ENCODE measurements around the gene YBX1. TPM values are rescaled to one million over a fixed set of nuclear protein-coding genes. Genes with fewer than 3 reads are reported as not detected.
"Not testable (repeated sequence)": the region's sequence is repeated elsewhere in the genome, so short reads cannot be mapped to it uniquely, and the experiment has no call there.

Gene YBX1
- total RNA-seq, 1 experiment from 2014 or later: 1,098 TPM

- no peak for TF ChIP-seq ATF6 (CRISPR knock-in tag; IDR thresholded peaks at IDR 0.05)
- TF ChIP-seq FOXJ3 (CRISPR knock-in tag; IDR thresholded peaks at IDR 0.05; ENCODE audit: borderline replicate concordance): no peak
- no peak for TF ChIP-seq MLX (CRISPR knock-in tag; IDR thresholded peaks at IDR 0.05)
- no peak for TF ChIP-seq ATF2 (CRISPR knock-in tag; IDR thresholded peaks at IDR 0.05; ENCODE audit: borderline replicate concordance, low read depth)
Measured at GRCh38 chr1:42703888-42704464, 21.8 kb downstream of the YBX1 start (continued).

- H3K9me3 Mint-ChIP-seq; H3K4me1 Mint-ChIP-seq; H3K27me3 Mint-ChIP-seq (ENCODE audit: low read depth); POLR2A ChIA-PET; H3K27ac Mint-ChIP-seq; ATAC-seq; H3K4me3 Mint-ChIP-seq; DNase-seq (ENCODE audit: low spot score): not testable (repeated sequence)
- CTCF ChIA-PET: interaction anchor here (0.7 kb wide), 1 partner anchor 777 kb away, joined by 5 read pairs; no protein-coding TSS in a partner anchor
- peaks cover 43% of the 10 kb centered on the region for H3K36me3 Mint-ChIP-seq
Measured at GRCh38 chr1:42712808-42713207, 30.6 kb downstream of the YBX1 start.

- Mint-ChIP-seq H3K36me3 (peaks cover 38% of the 10 kb centered on the region), H3K9me3 (no peaks in the 10 kb centered on the region), H3K4me1 (no peaks in the 10 kb centered on the region), H3K27ac (peak overlapping the region; percentile 73), H3K27me3 (ENCODE audit: low read depth) (no peaks in the 10 kb centered on the region), H3K4me3 (no peak overlapping the region)
- ChIA-PET CTCF (no interaction called here), POLR2A (no interaction called here)
- ATAC-seq: no peak
- TF ChIP-seq MXD4 (CRISPR knock-in tag; IDR thresholded peaks at IDR 0.05; ENCODE audit: borderline replicate concordance): no peak
- TF ChIP-seq NR1H2 (CRISPR knock-in tag; IDR thresholded peaks at IDR 0.05): no peak
- TF ChIP-seq ZNF423 (CRISPR knock-in tag; IDR thresholded peaks at IDR 0.05): no peak
- no peak for TF ChIP-seq CDX4 (CRISPR knock-in tag; IDR thresholded peaks at IDR 0.05; ENCODE audit: borderline replicate concordance)
- no peak for TF ChIP-seq OVOL2 (CRISPR knock-in tag; IDR thresholded peaks at IDR 0.05; ENCODE audit: borderline replicate concordance)
- TF ChIP-seq ATF3 (CRISPR knock-in tag; conservative IDR thresholded peaks at IDR 0.05): no peak
- TF ChIP-seq ZNF263 (CRISPR knock-in tag; IDR thresholded peaks at IDR 0.05; ENCODE audit: low read depth): no peak
- no peak for DNase-seq (ENCODE audit: low spot score)
Measured at GRCh38 chr1:42713293-42713692, 31.1 kb downstream of the YBX1 start.

GRCh38 chr1:42714441-42714840 is 32.2 kb downstream of the YBX1 start:
- H3K9me3 Mint-ChIP-seq; H3K27me3 Mint-ChIP-seq (ENCODE audit: low read depth); H3K27ac Mint-ChIP-seq; DNase-seq (ENCODE audit: low spot score); CTCF ChIA-PET; H3K4me1 Mint-ChIP-seq; ATAC-seq; H3K4me3 Mint-ChIP-seq: not testable (repeated sequence)
- H3K36me3 Mint-ChIP-seq: peaks cover 34% of the 10 kb centered on the region
- POLR2A ChIA-PET: interaction anchor here (0.7 kb wide), 1 partner anchor 877 kb away, joined by 4 read pairs; no protein-coding TSS in a partner anchor

- TF ChIP-seq AR (CRISPR knock-in tag; IDR thresholded peaks at IDR 0.05): no peak
- H3K4me1 Mint-ChIP-seq: peaks cover 5% of the 10 kb centered on the region; the same call in 1 of the 2 replicates
- ChIA-PET CTCF (interaction anchor here (1.0 kb wide), 1 partner anchor 15 kb away, joined by 3 read pairs; no protein-coding TSS in a partner anchor), POLR2A (no interaction called here)
- no peak overlapping the region for H3K27ac Mint-ChIP-seq
- no peak for ATAC-seq
- H3K27me3 Mint-ChIP-seq (ENCODE audit: low read depth): no peaks in the 10 kb centered on the region
- H3K4me3 Mint-ChIP-seq: no peak overlapping the region
- H3K36me3 Mint-ChIP-seq: peaks cover 2% of the 10 kb centered on the region
- no peak for DNase-seq (ENCODE audit: low spot score)
- no peaks in the 10 kb centered on the region for H3K9me3 Mint-ChIP-seq
Measured at GRCh38 chr1:42720868-42721267, 38.6 kb downstream of the YBX1 start.
